Measurements from ENCODE around the gene DLEU7. TPM values are rescaled to one million over a fixed set of nuclear protein-coding genes. Genes with fewer than 3 reads are reported as not detected.

The DLEU7 gene
- not detected in 5 replicates for total RNA-seq (2022; extraction: Qiagen RNA extraction)

DNA sequence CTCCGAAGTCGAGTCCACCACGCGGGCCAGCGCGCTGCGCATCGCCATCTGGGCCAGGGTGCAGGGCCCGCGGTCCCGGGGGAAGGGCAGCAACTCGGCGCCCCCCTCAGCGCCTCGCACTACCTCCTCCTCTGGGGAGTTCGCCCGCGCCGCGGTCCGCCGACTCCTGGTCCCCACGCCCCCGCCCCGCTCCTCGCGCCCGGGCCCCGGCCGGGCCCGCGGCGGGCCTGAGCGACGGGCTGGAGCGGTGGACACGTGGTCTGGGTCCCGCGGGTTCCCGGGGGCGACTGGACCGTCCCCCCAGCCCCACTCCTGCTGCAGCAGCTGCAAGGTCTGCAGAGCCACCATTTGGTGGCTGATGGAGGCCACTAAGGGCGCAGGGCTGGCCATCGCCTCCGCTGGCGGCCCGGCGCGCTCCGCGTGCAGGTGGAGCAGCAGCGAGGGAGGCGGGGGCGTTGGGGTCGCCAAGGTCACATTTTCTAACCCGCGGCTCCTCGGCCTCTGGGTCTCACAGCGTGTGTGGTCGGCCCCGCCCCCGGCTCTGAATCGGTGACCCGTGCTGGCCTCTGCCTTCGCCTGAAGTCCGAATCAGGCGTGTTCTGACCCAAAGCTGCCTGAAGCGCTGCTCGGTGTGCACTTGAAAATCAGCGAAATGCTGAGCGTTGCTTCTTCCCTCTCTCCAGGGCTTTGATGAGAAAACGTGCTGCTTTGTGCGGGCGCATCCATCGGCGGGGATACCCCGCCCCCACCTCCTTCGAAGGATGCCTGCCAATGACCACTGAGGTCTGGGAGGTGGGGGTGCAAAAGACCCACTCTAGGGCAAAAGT is at the start of gene DLEU7:
TSS of gene DLEU7 (minus strand) at position 436 of the 827 bp plus-strand sequence. CDS start at position 390, 46 bp downstream.

Other genes starting within 250 kb of the DLEU7 start
- 24.9 to 27.5 TPM (median 25.7 TPM) in 5 replicates for gene RNASEH2B, start 66.1 kb upstream of the DLEU7 start, total RNA-seq (2022; extraction: Qiagen RNA extraction)